ENCODE data around the gene ZNF213.

The ZNF213 gene

GRCh38 chr16:3122926-3123570 is 11.8 kb upstream of the ZNF213 start:
- DNase-seq (ENCODE audit: low read depth), result no peak
- TF ChIP-seq CTCF (IDR thresholded peaks at IDR 0.05; ENCODE audit: low read depth, low read length), result no peak
- TF ChIP-seq MYC (IDR thresholded peaks at IDR 0.05; ENCODE audit: low read depth, low read length), result no peak
- no peak for TF ChIP-seq MAX (IDR thresholded peaks at IDR 0.05; ENCODE audit: low read depth, low read length)
- TF ChIP-seq POLR2A (IDR thresholded peaks at IDR 0.05; ENCODE audit: extremely low read depth, insufficient read length), result no peak
- no peak overlapping the region for H3K4me3 ChIP-seq (ENCODE audit: low read depth, low read length)

- peak; percentile 4 for TF ChIP-seq CTCF (IDR thresholded peaks at IDR 0.05; ENCODE audit: low read depth, low read length)
- peak; percentile 42 for TF ChIP-seq POLR2A (IDR thresholded peaks at IDR 0.05; ENCODE audit: extremely low read depth, insufficient read length)
- TF ChIP-seq MYC (IDR thresholded peaks at IDR 0.05; ENCODE audit: low read depth, low read length), result peak; percentile 49
- TF ChIP-seq MAX (IDR thresholded peaks at IDR 0.05; ENCODE audit: low read depth, low read length), result peak; percentile 16; the same call in 1 of the 2 replicates
- peak overlapping the region; percentile 71 for H3K4me3 ChIP-seq (ENCODE audit: low read depth, low read length)
- peak; percentile 96 for DNase-seq (ENCODE audit: low read depth)
Observed at GRCh38 chr16:3123986-3124886, 10.6 kb upstream of the ZNF213 start.

- DNase-seq (ENCODE audit: low read depth), result no peak
- TF ChIP-seq POLR2A (IDR thresholded peaks at IDR 0.05; ENCODE audit: extremely low read depth, insufficient read length) (no peak), MAX (IDR thresholded peaks at IDR 0.05; ENCODE audit: low read depth, low read length) (no peak), CTCF (IDR thresholded peaks at IDR 0.05; ENCODE audit: low read depth, low read length) (no peak), MYC (IDR thresholded peaks at IDR 0.05; ENCODE audit: low read depth, low read length) (no peak)
- H3K4me3 ChIP-seq (ENCODE audit: low read depth, low read length), result no peak overlapping the region
Observed at GRCh38 chr16:3127745-3128144, 7.1 kb upstream of the ZNF213 start.

GRCh38 chr16:3129137-3130131 is 5.4 kb upstream of the ZNF213 start:
- peak; percentile 92 for DNase-seq (ENCODE audit: low read depth)
- TF ChIP-seq CTCF (IDR thresholded peaks at IDR 0.05; ENCODE audit: low read depth, low read length), result peak; percentile 85
- TF ChIP-seq MAX (IDR thresholded peaks at IDR 0.05; ENCODE audit: low read depth, low read length), result peak; percentile 79
- TF ChIP-seq POLR2A (IDR thresholded peaks at IDR 0.05; ENCODE audit: extremely low read depth, insufficient read length), result peak; percentile 34
- peak; percentile 65 for TF ChIP-seq MYC (IDR thresholded peaks at IDR 0.05; ENCODE audit: low read depth, low read length)
- peak overlapping the region; percentile 56 for H3K4me3 ChIP-seq (ENCODE audit: low read depth, low read length)

GRCh38 chr16:3131755-3132377 is 3.0 kb upstream of the ZNF213 start:
- peak; percentile 67 for DNase-seq (ENCODE audit: low read depth)
- H3K4me3 ChIP-seq (ENCODE audit: low read depth, low read length), result no peak overlapping the region
- peak; percentile 80 for TF ChIP-seq CTCF (IDR thresholded peaks at IDR 0.05; ENCODE audit: low read depth, low read length)
- no peak for TF ChIP-seq MYC (IDR thresholded peaks at IDR 0.05; ENCODE audit: low read depth, low read length)
- TF ChIP-seq POLR2A (IDR thresholded peaks at IDR 0.05; ENCODE audit: extremely low read depth, insufficient read length), result no peak

Measured in NB4 (cell line).